Middle frontal gyrus (tissue), 1 donor: ENCODE data around the gene ERC1.
"Not testable (repeated sequence)": the region's sequence is repeated elsewhere in the genome, so short reads cannot be mapped to it uniquely, and the experiment has no call there.

Source experiments
- DNase-seq: peaks from one replicate; pipeline ENCODE4 v3.0.0-alpha.2; 2015; ENCODE audit warnings: low spot score; ENCODE audit errors: extremely low spot score

The ERC1 gene

DNA sequence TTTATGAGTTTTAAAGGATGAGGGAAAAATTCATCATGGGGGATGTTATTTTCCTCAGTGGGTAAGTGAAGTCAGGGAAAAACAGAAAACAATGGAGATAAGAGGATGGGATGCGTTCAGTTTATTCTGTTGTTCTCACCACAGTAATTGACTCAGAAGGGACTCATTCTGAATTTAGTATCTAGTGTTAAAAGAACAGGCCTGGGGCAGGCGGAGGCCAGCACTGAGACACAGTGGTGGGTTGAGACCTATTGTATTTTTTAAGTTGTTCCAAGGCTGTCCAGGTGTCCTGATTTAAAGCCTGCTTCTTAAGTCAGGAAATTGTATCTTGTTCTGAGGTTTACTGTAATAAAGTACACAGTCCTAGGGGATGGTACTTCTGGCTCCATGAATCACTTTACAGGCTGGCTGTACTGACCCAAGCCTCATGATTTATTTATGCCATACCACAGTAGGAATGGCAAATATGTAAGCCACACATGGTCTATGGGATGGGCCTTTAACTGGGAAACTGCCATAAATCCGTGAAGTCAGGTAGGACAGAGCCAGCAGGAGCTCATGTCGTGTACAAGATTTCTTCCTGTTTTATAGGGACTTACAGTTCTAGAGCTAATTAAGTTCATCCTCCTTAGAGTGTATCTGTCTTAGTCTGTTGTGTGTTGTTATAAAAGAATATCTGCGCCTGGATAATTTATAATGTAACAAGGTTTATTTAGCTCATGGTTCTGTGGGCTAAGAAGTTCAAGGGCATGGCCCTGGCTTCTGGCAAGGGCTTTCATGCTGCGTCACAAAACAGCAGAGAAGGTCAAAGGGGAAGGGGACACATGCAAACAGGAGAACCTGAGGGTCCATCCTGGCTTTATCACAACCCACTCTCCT is 359.3 kb downstream of the ERC1 start:
- DNase-seq = no peak

GRCh38 chr12:1350934-1351240 is 359.9 kb downstream of the ERC1 start:
- no peak for DNase-seq

DNA sequence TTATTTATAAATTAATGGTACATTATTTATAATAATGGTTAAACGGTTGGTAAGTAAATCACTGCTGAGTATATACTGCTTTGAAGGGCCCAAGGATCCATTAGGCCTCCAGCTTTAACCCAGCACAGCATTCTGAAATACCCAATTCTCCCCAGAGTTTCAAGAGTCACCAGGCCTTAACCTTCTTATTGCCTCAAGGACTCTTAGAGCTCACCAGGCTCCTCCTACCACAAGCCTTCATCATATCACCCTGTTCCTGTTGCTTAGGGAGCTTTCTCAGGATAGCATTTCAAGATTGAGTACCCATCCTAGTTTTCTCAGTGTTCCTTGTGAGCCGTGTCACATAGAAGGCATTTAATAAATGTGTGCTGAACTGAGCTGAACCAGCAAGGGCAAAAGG is 360.9 kb downstream of the ERC1 start:
- DNase-seq = no peak

DNA sequence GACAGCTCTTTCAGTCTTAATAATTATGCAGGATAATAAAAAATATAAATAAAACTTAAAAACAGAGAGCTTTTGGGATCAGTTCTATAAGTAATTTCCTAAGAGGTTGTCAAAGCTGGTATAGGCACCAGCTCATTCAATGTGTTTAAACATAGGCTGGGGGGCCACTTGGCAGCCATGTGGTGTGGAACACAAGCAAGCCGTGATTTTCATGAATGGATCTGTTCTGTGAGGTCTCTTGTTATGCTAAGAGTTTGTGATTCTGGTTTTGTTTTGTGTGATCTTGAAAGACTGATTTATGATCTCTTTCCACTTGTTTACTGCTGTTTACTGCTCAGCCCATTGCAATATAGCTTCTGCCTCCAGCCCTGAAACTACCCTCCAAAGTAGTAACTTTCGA is 362.4 kb downstream of the ERC1 start:
- no peak for DNase-seq

DNA sequence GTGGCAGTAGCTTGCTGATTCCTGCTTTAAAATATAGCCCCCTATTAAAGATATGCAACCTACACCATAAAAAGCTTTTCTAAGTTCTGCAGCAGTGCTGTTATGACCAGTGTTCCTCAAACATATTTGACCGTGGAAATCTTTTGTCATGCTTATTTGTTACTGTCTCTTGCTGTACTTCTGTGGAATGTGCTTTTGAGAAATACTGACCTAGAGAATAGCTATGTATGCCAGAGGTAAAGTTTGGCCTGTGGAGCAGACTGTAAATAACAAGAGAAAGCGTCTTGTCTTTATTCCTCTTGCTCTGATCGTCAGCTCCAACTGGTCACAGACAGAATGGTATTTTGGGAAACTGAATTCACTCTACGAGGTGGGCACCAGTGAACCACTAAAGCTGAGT is 364.4 kb downstream of the ERC1 start:
- no peak for DNase-seq

DNA sequence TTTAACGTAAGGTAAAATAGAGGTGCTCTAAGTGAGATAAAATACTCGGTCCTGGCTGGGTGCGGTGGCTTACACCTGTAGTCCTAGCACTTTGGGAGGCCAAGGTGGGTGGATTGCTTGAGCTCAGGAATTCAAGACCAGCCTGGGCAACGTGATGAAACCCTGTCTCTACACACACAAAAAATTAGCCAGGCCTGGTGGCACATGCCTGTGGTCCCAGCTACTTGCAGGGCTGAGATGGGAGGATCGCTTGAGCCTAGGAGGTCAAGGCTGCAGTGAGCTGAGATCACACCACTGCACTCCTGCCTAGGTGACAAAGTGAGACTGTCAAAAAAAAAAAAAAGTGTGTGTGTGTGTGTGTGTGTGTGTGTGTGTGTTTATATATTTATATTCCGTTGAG is 364.8 kb downstream of the ERC1 start:
- DNase-seq = not testable (repeated sequence)

- DNase-seq = no peak
These were observed 365.3 kb downstream of the ERC1 start for GRCh38 chr12:1356285-1356684.

DNA sequence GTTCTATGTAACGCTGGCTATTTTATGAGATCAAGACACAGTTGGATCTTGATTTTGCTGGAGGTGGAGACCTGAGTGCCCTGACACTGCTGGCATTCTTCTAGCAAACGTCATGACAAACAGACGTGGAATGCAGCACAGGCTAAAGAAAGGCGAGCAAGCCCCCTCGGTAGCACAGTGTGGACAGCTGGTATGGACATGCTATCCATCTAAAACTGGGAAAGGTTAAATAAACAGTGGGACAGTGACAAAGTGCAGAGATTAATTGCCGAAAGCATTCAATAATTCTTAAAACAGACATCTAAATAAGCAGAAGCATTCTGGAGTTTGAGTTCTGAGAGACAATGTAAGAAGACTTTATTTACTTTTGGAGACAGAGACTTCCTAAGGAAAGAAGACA is 366.1 kb downstream of the ERC1 start:
- DNase-seq = no peak

DNA sequence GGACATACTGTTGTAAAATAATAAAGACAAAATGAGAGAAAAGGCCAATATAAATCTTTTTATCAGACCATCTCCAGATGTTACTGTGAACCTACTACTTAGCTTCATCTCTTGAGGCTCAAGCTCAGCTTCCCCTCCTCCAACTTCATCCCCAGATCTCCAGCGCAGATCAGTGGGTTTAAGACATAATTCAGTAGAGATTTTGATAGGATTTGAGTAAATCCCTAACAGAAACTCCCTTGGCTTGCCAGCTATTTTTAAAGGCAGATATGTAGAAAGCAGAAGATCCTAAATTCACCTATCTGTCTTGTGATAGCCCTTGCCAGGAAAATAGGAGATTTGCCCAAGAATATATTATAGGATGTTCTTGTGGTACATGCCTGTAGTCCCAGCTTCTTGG is 366.7 kb downstream of the ERC1 start:
- no peak for DNase-seq

DNA sequence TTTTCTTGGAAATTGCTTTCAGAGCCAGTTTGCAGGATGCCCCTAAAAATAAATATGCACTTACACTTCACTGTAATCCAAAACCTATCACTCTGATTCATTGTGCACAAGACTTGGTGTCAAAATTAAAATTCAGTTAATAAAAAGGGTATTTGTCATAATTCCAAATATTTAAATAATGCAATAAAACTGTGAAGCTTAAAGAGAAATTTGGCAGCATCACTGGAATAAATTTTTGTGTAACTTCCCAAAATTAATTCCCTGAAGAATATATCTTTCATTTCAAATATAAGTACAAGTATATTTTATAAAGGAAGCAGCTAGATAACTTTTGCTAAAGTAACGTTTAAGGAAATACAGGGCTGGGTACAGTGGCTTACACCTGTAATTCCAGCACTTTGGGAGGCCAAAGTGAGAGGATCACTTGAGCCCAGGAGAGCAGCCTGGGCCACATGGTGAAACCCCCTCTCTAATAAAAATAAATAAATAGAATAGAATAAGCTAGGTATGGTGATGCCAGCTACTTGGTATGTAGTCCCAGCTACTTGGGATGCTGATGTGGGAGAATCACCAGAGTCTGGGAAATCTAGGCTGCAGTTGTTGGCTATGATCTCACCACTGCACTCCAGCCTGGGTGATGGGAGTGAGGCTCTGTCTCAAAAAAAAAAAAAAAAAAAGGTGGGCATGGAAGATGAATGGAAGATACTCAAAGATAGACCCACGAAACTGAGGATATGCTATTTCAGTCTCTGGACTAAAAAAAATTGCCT is 369.6 kb downstream of the ERC1 start:
- no peak for DNase-seq

GRCh38 chr12:1362143-1362662 is 371.2 kb downstream of the ERC1 start:
- no peak for DNase-seq

DNA sequence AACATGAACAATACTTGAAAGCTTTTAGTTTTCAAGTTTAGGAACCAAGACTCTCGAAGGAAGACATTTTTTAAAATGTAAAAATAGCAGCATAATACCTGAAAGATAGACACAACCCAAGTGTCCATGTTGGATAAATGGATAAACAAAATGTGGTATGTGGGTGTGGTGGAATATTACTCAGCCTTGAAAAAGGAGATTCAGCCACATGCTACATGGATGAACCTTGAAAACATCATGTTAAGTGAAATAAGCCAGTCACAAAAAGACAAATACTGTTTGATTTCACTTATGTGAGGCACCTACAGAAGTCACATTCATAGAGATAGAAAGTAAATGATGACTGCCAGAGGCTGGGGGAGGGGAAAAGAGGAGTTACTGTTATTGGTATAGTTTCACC is 374.7 kb downstream of the ERC1 start:
- no peak for DNase-seq

DNA sequence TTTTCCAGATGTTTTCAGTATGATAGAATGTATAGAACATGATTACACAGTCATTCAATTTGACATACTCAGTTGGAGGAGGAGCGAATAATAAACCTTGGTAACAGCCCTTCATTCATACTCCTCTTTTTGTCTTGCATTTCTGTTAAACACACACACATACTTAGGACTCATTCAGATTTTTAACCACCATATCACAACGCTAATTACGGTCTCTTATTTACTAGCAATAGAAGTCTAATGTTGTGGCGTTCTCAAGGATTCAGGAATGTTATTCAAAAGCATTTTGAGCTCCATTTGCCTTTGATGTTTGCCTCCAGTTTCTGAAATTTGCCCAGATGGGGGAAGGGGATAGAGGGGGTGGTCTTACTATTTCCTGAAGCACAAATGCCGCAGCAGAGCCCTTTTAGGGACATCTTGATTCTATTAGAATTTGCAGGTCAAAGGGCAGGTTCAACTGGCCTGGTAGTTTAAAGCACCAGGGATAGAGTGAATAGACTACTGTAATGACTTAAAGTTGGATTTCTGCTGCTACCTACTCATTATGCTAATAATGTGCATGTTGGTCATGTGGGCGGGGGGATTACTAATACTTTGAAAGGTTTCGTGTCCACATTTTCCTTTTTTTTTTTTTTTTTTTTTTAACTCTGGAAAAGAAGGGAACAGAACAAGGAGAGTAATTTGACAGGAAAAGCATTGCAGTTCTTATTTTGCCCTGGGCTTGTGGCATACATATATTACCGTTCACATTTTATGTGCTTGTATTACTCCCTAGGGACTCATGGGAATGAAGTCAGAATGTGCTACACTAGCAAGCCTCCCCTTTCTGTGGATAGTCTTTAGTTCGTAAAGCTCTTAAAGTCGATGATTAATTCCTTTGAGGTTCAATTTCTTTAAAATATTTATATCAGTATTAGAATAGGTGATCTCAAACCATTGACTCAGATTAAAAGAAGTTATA is 376.6 kb downstream of the ERC1 start:
- DNase-seq = no peak

- DNase-seq = no peak
These were observed 378.4 kb downstream of the ERC1 start for GRCh38 chr12:1369460-1369859.

- DNase-seq = no peak
These were observed 379.0 kb downstream of the ERC1 start for GRCh38 chr12:1369938-1370500.

DNA sequence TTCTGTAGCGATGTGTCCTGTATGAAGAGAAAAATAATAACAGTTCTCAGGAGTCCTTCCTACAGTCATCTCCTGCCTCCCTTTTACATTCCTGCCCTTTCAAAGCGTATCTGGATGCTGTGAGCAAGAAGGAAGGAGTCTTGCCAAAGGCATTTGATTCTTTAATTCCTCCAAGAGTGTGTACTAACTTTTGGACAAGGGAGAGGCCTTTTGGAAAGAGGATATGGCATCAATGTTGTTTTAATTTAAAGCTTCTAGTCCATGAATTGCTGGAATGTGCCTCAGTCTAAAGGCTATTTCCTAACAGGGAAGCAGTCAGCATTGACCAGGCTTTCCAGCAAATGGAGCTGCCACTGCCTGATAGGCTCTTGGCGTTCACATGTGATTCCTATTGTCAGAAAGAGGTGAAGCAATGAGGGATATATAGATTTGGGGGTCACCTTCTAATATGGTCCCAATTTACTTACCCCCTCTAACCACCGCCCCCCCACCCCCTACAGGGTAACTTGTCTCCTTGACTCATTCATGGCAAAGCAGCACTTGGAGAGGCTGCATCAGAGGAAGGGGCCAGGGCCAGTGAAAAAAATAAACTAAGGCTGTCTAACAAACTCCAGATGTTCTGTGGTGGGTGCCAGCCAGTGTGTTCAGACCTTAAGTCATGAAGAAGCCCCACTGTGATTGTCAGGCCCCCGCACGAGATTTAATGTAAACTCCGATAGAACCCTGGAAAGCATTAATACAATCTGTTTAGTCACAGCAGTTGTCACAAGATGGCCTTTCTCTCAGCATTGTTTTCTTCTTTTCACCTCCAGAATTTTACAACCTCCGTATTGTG is 383.1 kb downstream of the ERC1 start:
- no peak for DNase-seq

DNA sequence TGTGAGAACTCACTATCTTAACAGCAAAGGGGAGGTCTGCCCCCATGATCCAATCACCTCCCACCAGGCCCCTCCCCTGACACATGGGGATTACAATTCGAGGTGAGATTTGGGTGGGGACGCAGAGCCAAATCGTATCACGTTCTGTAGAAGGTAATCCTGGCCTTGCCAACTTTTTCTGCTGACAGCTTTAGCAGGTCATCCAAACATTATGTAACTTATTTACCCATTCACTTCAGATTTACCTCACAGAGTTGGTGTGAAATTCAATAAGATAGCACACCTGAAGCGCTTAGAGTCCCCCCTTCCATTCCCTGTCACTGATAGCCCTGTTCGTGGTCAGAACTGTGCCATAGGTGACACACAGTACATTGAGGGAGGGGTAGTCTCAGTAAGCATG is 384.3 kb downstream of the ERC1 start:
- no peak for DNase-seq

- no peak for DNase-seq
These were observed 386.1 kb downstream of the ERC1 start for GRCh38 chr12:1377117-1377516.

GRCh38 chr12:1377681-1378080 is 386.7 kb downstream of the ERC1 start:
- DNase-seq = no peak

GRCh38 chr12:1380171-1380851 is 389.3 kb downstream of the ERC1 start:
- no peak for DNase-seq
